Retinal pigment epithelial cell (primary cell): ENCODE results near the gene MLLT3.
A peak's percentile ranks its signal among the peaks of the same experiment; 100 is the strongest.

Experiments
- DNase-seq: peaks from one replicate; pipeline ENCODE4 v3.0.0-alpha.2; 2010; ENCODE audit warnings: low read depth
- H3K4me3 ChIP-seq: 2 replicates; pipeline ENCODE4 v1.5.1; 2011; ENCODE audit warnings: mild to moderate bottlenecking, low read length, control low read depth, moderate library complexity
- CTCF ChIP-seq: conservative IDR thresholded peaks from 2 replicates; pipeline ENCODE4 v1.5.1; 2011; ENCODE audit warnings: low read depth, low read length, control low read depth, inconsistent platforms

The MLLT3 gene

GRCh38 chr9:20570087-20570486, 52.2 kb downstream of the MLLT3 start:
- no peak for DNase-seq
- TF ChIP-seq CTCF = no peak
- no peak overlapping the region for H3K4me3 ChIP-seq

GRCh38 chr9:20569525-20569924, 52.8 kb downstream of the MLLT3 start:
- H3K4me3 ChIP-seq = no peak overlapping the region
- no peak for DNase-seq
- TF ChIP-seq CTCF = no peak

DNA sequence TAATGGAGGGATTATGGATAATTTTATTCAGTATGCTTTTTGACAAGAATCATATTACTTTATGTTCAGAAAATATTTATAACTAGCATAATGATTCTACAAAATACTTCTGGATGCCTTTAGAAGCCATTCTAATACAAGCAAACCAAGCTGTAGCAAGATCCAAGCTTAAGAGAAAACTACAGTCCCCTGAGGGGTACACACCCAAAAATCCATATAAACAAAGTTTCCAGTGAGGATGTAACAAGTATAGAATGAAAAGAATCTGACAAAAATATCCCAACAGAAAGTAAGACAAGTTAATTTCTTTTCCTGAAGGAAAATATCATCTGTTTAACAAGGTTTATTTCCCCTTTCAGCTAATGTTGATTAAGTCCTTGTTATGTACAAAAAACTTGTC, 53.9 kb downstream of the MLLT3 start:
- H3K4me3 ChIP-seq = no peak overlapping the region
- DNase-seq = no peak
- no peak for TF ChIP-seq CTCF

GRCh38 chr9:20566401-20566800, 55.9 kb downstream of the MLLT3 start:
- no peak overlapping the region for H3K4me3 ChIP-seq
- DNase-seq = no peak
- no peak for TF ChIP-seq CTCF

GRCh38 chr9:20564650-20565049, 57.6 kb downstream of the MLLT3 start:
- DNase-seq = peak; percentile 73
- TF ChIP-seq CTCF = no peak

GRCh38 chr9:20563917-20564316, 58.4 kb downstream of the MLLT3 start:
- no peak overlapping the region for H3K4me3 ChIP-seq
- DNase-seq = no peak
- TF ChIP-seq CTCF = no peak

More at GRCh38 chr9:20564650-20565049, 57.6 kb downstream of the MLLT3 start:
- no peak overlapping the region for H3K4me3 ChIP-seq

GRCh38 chr9:20562051-20562450, 60.2 kb downstream of the MLLT3 start:
- H3K4me3 ChIP-seq = no peak overlapping the region
- TF ChIP-seq CTCF = no peak
- DNase-seq = no peak
